HepG2 (cell line): ENCODE data around the gene AARS2. TPM values are rescaled to one million over a fixed set of nuclear protein-coding genes. Genes with fewer than 3 reads are reported as not detected.

ENCODE experiments used
- ATAC-seq: fragments of 200-7000 bp; cut with Tn5 transposase; 3 replicates; pipeline ENCODE4 v1.9.1; 2020; ENCODE audit warnings: mild to moderate bottlenecking, moderate library complexity
- BruUV-seq: library from RNA; stranded (reverse); fragments of 400-500 nt; replicated peaks from 2 replicates; lab custom pipeline; 2021; lab: Mats Ljungman, UMichigan
- CTCF ChIA-PET: fragments of 300-600 bp; formaldehyde crosslinking; extraction: SDS; loops from one replicate; lab custom pipeline; 2021; ENCODE audit warnings: low total read pairs, inconsistent platforms, low intra/inter-chr PET ratio; lab: Yijun Ruan, JAX
- POLR2A ChIA-PET: fragments of 350-600 bp; sonication (Branson Sonifier 250); formaldehyde crosslinking; loops from one replicate; lab custom pipeline; 2020; ENCODE audit warnings: antibody characterized with exemption, inconsistent platforms; lab: Yijun Ruan, JAX
- DNase-seq: peaks from one replicate; pipeline ENCODE4 v3.0.0-alpha.2; 2015; ENCODE audit warnings: low spot score
- FAIRE-seq: peaks from 3 replicates; lab custom pipeline; 2011; peaks lifted over from hg19 to GRCh38; lab: Jason Lieb, UNC
- H2AFZ ChIP-seq: one replicate; pipeline ENCODE4 v1.6.1; 2011; ENCODE audit warnings: low read length, inconsistent platforms
- H3K27ac ChIP-seq: fragments of 300-600 bp; 3 replicates; pipeline ENCODE4 v1.8.0; 2011; ENCODE audit warnings: mixed run types, mild to moderate bottlenecking, mixed read lengths, low read length, inconsistent platforms; ENCODE audit not compliant: insufficient read depth; ENCODE audit errors: extremely low read length
- H3K27me3 ChIP-seq, 2 experiments: fragments of 200-600 bp in 1 of 2; 2 replicates in 1 of 2; 3 replicates in 1 of 2; pipeline versions ENCODE4 v1.6.0 to v1.8.0; 2011; ENCODE audit warnings: low read length in 2 of 2, mild to moderate bottlenecking in 2 of 2, moderate library complexity in 2 of 2, inconsistent platforms in 1 of 2; ENCODE audit not compliant: insufficient read depth in 2 of 2, control insufficient read depth in 1 of 2
- H3K36me3 ChIP-seq, 2 experiments: fragments of 200-600 bp in 1 of 2; replicated peaks in 1 of 2; 2 replicates in 1 of 2; 3 replicates in 1 of 2; pipeline versions ENCODE4 v1.5.1 to v1.8.0; 2011; ENCODE audit warnings: low read length in 2 of 2, inconsistent platforms in 1 of 2; ENCODE audit not compliant: insufficient read depth in 2 of 2, control insufficient read depth in 1 of 2
- H3K4me1 ChIP-seq: 2 replicates; pipeline ENCODE4 v1.5.1; 2012; ENCODE audit warnings: low read length, inconsistent platforms; ENCODE audit not compliant: insufficient read depth
- H3K4me2 ChIP-seq: 2 replicates; pipeline ENCODE4 v1.6.0; 2011; ENCODE audit warnings: low read depth, low read length, inconsistent platforms
- H3K4me3 ChIP-seq, 3 experiments: fragments of 200-600 bp in 1 of 3; sonication (generic), shearing (Covaris generic) in 1 of 3; replicated peaks in 1 of 3; 2 replicates each; pipeline ENCODE4 v1.5.1; 2011 to 2016; ENCODE audit warnings: low read length in 3 of 3, inconsistent platforms in 2 of 3, low read depth in 2 of 3, mild to moderate bottlenecking in 2 of 3, control low read depth in 1 of 3, mixed read lengths in 1 of 3; ENCODE audit not compliant: insufficient read depth in 1 of 3
- H3K79me2 ChIP-seq: one replicate; pipeline ENCODE4 v1.6.1; 2011; ENCODE audit warnings: low read length, inconsistent platforms; ENCODE audit not compliant: insufficient read depth
- H3K9ac ChIP-seq: 2 replicates; pipeline ENCODE4 v1.6.0; 2011; ENCODE audit warnings: mild to moderate bottlenecking, low read depth, low read length, inconsistent platforms; ENCODE audit not compliant: insufficient read depth
- H3K9me3 ChIP-seq: 2 replicates; pipeline ENCODE4 v1.5.1; 2012; ENCODE audit warnings: mild to moderate bottlenecking, low read length
- H4K20me1 ChIP-seq: 2 replicates; pipeline ENCODE4 v1.6.0; 2011; ENCODE audit warnings: inconsistent platforms, mild to moderate bottlenecking, low read length, moderate library complexity; ENCODE audit not compliant: insufficient read depth
- ARID3A ChIP-seq: IDR thresholded peaks from 2 replicates; pipeline ENCODE4 v1.6.1; 2012; ENCODE audit warnings: low read depth, low read length, improper control_type of control experiment
- CENPX ChIP-seq: sonication (generic); formaldehyde crosslinking; IDR thresholded peaks from 2 replicates; pipeline ENCODE4 v1.9.0; 2021; ENCODE audit warnings: mild to moderate bottlenecking, missing genetic modification reagents, moderate library complexity
- GLI4 ChIP-seq: sonication (generic); formaldehyde crosslinking; IDR thresholded peaks from 2 replicates; pipeline ENCODE4 v1.5.1; 2020; ENCODE audit warnings: missing genetic modification reagents, mild to moderate bottlenecking, moderate library complexity, borderline replicate concordance
- RFX5 ChIP-seq: IDR thresholded peaks from 2 replicates; pipeline ENCODE4 v1.6.1; 2011; ENCODE audit warnings: low read depth, low read length, improper control_type of control experiment
- SOX6 ChIP-seq, 2 experiments: fragments of 450-650 bp in 1 of 2; sonication (generic) in 1 of 2; formaldehyde crosslinking in 1 of 2; IDR thresholded peaks; 2 replicates each; pipeline versions ENCODE4 v1.4.0 to v1.6.1; 2017 to 2020; ENCODE audit warnings: antibody characterized with exemption in 1 of 2, mild to moderate bottlenecking in 1 of 2, missing genetic modification reagents in 1 of 2
- SUZ12 ChIP-seq: fragments of 150-350 bp; IDR thresholded peaks from 2 replicates; pipeline ENCODE4 v1.6.1; 2014; ENCODE audit warnings: low read depth, low read length
- TFDP2 ChIP-seq: sonication (generic); formaldehyde crosslinking; IDR thresholded peaks from 2 replicates; pipeline ENCODE4 v1.4.0; 2020; ENCODE audit warnings: missing genetic modification reagents
- ZKSCAN1 ChIP-seq: fragments of 150-350 bp; IDR thresholded peaks from 2 replicates; pipeline ENCODE4 v1.6.1; 2014; ENCODE audit warnings: low read length
- ZNF562 ChIP-seq: sonication (generic); formaldehyde crosslinking; IDR thresholded peaks from 2 replicates; pipeline ENCODE4 v1.8.0; 2022; ENCODE audit warnings: missing genetic modification reagents, borderline replicate concordance
- WGBS: methylation state at CpG from one replicate; pipeline ENCODE4 v1.1.6; 2017; ENCODE audit warnings: low lambda C conversion rate; 5-methylcytosine and 5-hydroxymethylcytosine counted together
- in situ Hi-C: cut with HindIII; loops from 2 replicates; pipeline ENCODE4 v1.10.0; 2017; ENCODE audit warnings: low pct_unique_long_range_greater_than_20kb; ENCODE audit not compliant: extremely low pct_ligation_motif_present
- intact Hi-C: fragments of 100-400 bp; cut with micrococcal nuclease; formaldehyde crosslinking; loops from one replicate; pipeline ENCODE4 v1.10.0; 2022; ENCODE audit not compliant: unreplicated experiment
- polyA plus RNA-seq, 8 experiments: library from polyadenylated mRNA; depleted of rRNA in 3 of 8; stranded (reverse) in 7 of 8; unstranded in 1 of 8; fragments of >200 nt; fragmentation: Illumina TruSeq in 4 of 8; extraction: Trizol in 4 of 8; gene quantifications; 2 replicates each; pipeline versions ENCODE4 v1.2.1 to v1.2.3, GENCODE V29; 2011 to 2016; ENCODE audit warnings: low read depth in 4 of 8, missing spikeins in 1 of 8, mixed read lengths in 1 of 8; ENCODE audit not compliant: insufficient read depth in 1 of 8
- total RNA-seq, 5 experiments: library from RNA; depleted of rRNA; stranded (reverse); fragments of >200 nt; fragmentation: Illumina TruSeq; extraction: Trizol; gene quantifications; 2 replicates each; pipeline ENCODE4 v1.2.3, GENCODE V29; 2016; ENCODE audit warnings: low read depth in 1 of 5
- TF ChIP-seq, protein P1 (sequence below): sonication (generic); formaldehyde crosslinking; IDR thresholded peaks from 2 replicates; pipeline ENCODE4 v1.8.0; 2022; ENCODE audit warnings: missing genetic modification reagents, low read depth, mild to moderate bottlenecking, borderline replicate concordance

AARS2 gene
- total and polyA plus RNA-seq, 2 of the 13 experiments (the other 11 are each of a cell fraction or from before 2014, with no cell fraction given) = 7.5 to 24.1 TPM

- no peak overlapping the region for H3K4me3 ChIP-seq
- intact Hi-C loops = no loop called here
- TF ChIP-seq TFDP2 (CRISPR knock-in tag) (no peak), ZKSCAN1 (no peak), RFX5 (no peak), ARID3A (no peak), SOX6 (IDR thresholded peaks at IDR 0.05) (no peak), SOX6 (CRISPR knock-in tag; IDR thresholded peaks at IDR 0.05) (no peak), SUZ12 (no peak), ZNF562 (no peak), CENPX (CRISPR knock-in tag) (no peak), GLI4 (CRISPR knock-in tag) (no peak)
- TF ChIP-seq, protein P1, sequence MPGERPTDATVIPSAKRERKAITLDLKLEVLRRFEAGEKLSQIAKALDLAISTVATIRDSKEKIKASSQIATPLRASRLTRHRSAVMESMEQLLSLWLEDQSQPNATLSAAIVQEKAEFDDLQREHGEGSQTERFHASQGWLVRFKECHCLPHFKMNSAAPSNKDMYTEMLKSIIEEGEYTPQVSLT (CRISPR knock-in tag) = no peak
- TF ChIP-seq, all 625 proteins: peak for 0
- Histone ChIP-seq H3K79me2 (no peaks in the 10 kb centered on the region), H3K9ac (no peak overlapping the region), H3K36me3 (peaks cover 43 to 46% of the 10 kb centered on the region in 2 experiments), H3K27ac (no peak overlapping the region), H3K27me3 (peaks cover 0 to 3% of the 10 kb centered on the region in 2 experiments; a peak in 1 of 5 replicates), H4K20me1 (no peaks in the 10 kb centered on the region), H2AFZ (no peak overlapping the region), H3K4me1 (no peaks in the 10 kb centered on the region), H3K9me3 (no peaks in the 10 kb centered on the region), H3K4me2 (no peak overlapping the region)
- ChIA-PET POLR2A (no interaction called here), CTCF (no interaction called here)
- BruUV-seq = no TSS peak
- WGBS = 95% methylated on average over 7 of the region's 8 CpGs
- FAIRE-seq (no peak), ATAC-seq (no peak), DNase-seq (no peak)
- in situ Hi-C loops = no loop called here
Measured at GRCh38 chr6:44301106-44301505, 12.0 kb downstream of the AARS2 start.
